Neural cell (in vitro differentiated cells): ENCODE results near the gene SAP30BP. TPM values are rescaled to one million over a fixed set of nuclear protein-coding genes. Genes with fewer than 3 reads are reported as not detected.

ENCODE experiments used
- H2AFZ ChIP-seq: fragments of 200-600, 300-800 bp; sonication (generic), shearing (Covaris generic); 2 replicates; pipeline ENCODE4 v1.6.0; 2014; ENCODE audit warnings: low read depth, mild to moderate bottlenecking, antibody characterized with exemption, low read length, moderate library complexity
- H3F3A ChIP-seq: fragments of 200-600 bp; shearing (Covaris generic); 2 replicates; pipeline ENCODE4 v1.6.1; 2016; ENCODE audit warnings: mild to moderate bottlenecking, moderate library complexity, mixed read lengths, antibody characterized with exemption, low read length; ENCODE audit not compliant: insufficient read depth, poor library complexity, severe bottlenecking
- H3K27ac ChIP-seq: fragments of 200-600, 300-800 bp; sonication (generic), shearing (Covaris generic); 2 replicates; pipeline ENCODE4 v1.5.1; 2014; ENCODE audit warnings: mild to moderate bottlenecking, low read length, moderate library complexity
- H3K27me3 ChIP-seq: fragments of 300-800, 200-600 bp; sonication (generic), shearing (Covaris generic); 2 replicates; pipeline ENCODE4 v1.6.0; 2014; ENCODE audit warnings: mild to moderate bottlenecking, low read depth, low read length, moderate library complexity; ENCODE audit not compliant: insufficient read depth
- H3K36me3 ChIP-seq: fragments of 300-800, 200-600 bp; sonication (generic), shearing (Covaris generic); 2 replicates; pipeline ENCODE4 v1.5.1; 2014; ENCODE audit warnings: mild to moderate bottlenecking, antibody characterized with exemption, low read length, moderate library complexity; ENCODE audit not compliant: insufficient read depth
- H3K4me2 ChIP-seq: fragments of 300-800, 200-600 bp; sonication (generic), shearing (Covaris generic); 2 replicates; pipeline ENCODE4 v1.6.0; 2014; ENCODE audit warnings: mild to moderate bottlenecking, low read length
- H3K4me3 ChIP-seq: fragments of 300-800, 200-600 bp; sonication (generic), shearing (Covaris generic); 2 replicates; pipeline ENCODE4 v1.5.1; 2014; ENCODE audit warnings: mild to moderate bottlenecking, low read length, moderate library complexity
- H3K79me2 ChIP-seq: fragments of 200-600 bp; shearing (Covaris generic); replicated peaks from 2 replicates; pipeline ENCODE4 v1.6.0; 2014; ENCODE audit warnings: mild to moderate bottlenecking, low read length, moderate library complexity; ENCODE audit not compliant: insufficient read depth
- H3K9ac ChIP-seq: fragments of 300-800, 200-600 bp; sonication (generic), shearing (Covaris generic); 2 replicates; pipeline ENCODE4 v1.6.1; 2016; ENCODE audit warnings: mild to moderate bottlenecking, low read length, mixed read lengths
- H3K9me2 ChIP-seq: fragments of 200-600 bp; shearing (Covaris generic); 2 replicates; pipeline ENCODE4 v1.6.1; 2016; ENCODE audit warnings: mild to moderate bottlenecking, low read length, mixed read lengths; ENCODE audit not compliant: insufficient read depth
- H3K9me3 ChIP-seq: fragments of 200-600, 300-800 bp; sonication (generic), shearing (Covaris generic); 2 replicates; pipeline ENCODE4 v1.6.1; 2016; ENCODE audit warnings: mild to moderate bottlenecking, mixed run types, low read length, moderate library complexity, mixed read lengths
- H4K20me1 ChIP-seq: fragments of 200-600 bp; shearing (Covaris generic); 2 replicates; pipeline ENCODE4 v1.6.1; 2016; ENCODE audit warnings: mild to moderate bottlenecking, mixed run types; ENCODE audit not compliant: insufficient read depth
- CTCF ChIP-seq: fragments of 450-650 bp; IDR thresholded peaks from 2 replicates; pipeline ENCODE4 v1.5.1; 2014; ENCODE audit warnings: antibody characterized with exemption, mild to moderate bottlenecking, moderate library complexity; ENCODE audit not compliant: poor library complexity, severe bottlenecking
- EP300 ChIP-seq: fragments of 450-650 bp; conservative IDR thresholded peaks from 2 replicates; pipeline ENCODE4 v1.6.1; 2014; ENCODE audit warnings: antibody characterized with exemption, mild to moderate bottlenecking, moderate library complexity; ENCODE audit not compliant: poor library complexity, severe bottlenecking
- EZH2 ChIP-seq: fragments of 200-600, 300-800 bp; shearing (Covaris generic), sonication (generic); IDR thresholded peaks from 2 replicates; pipeline ENCODE4 v1.6.1; 2014; ENCODE audit warnings: antibody characterized with exemption, low read length, borderline replicate concordance, mild to moderate bottlenecking; ENCODE audit not compliant: insufficient read depth, poor library complexity, severe bottlenecking
- MXI1 ChIP-seq: fragments of 450-650 bp; conservative IDR thresholded peaks from 2 replicates; pipeline ENCODE4 v1.6.1; 2014; ENCODE audit warnings: antibody characterized with exemption, mild to moderate bottlenecking; ENCODE audit not compliant: poor library complexity, severe bottlenecking
- POLR2AphosphoS5 ChIP-seq: IDR thresholded peaks from 2 replicates; pipeline ENCODE4 v1.6.1; 2012
- RAD21 ChIP-seq: fragments of 450-650 bp; conservative IDR thresholded peaks from 2 replicates; pipeline ENCODE4 v1.6.1; 2014; ENCODE audit warnings: antibody characterized with exemption, mild to moderate bottlenecking, moderate library complexity
- REST ChIP-seq: IDR thresholded peaks from 2 replicates; pipeline ENCODE4 v1.6.1; 2012; ENCODE audit warnings: borderline replicate concordance
- SMC3 ChIP-seq: fragments of 450-650 bp; conservative IDR thresholded peaks from 2 replicates; pipeline ENCODE4 v1.6.1; 2014; ENCODE audit warnings: antibody characterized with exemption, mild to moderate bottlenecking, moderate library complexity; ENCODE audit not compliant: poor library complexity
- TAF1 ChIP-seq: IDR thresholded peaks from 2 replicates; pipeline ENCODE4 v1.6.1; 2012; ENCODE audit warnings: low read depth
- polyA plus RNA-seq: library from polyadenylated mRNA; depleted of rRNA; stranded (reverse); fragments of >200 nt; gene quantifications from 2 replicates; pipeline ENCODE4 v1.2.3, GENCODE V29; 2014

Gene SAP30BP
- polyA plus RNA-seq, 1 donor from 2014 or later, result 156 TPM

- no peaks in the 10 kb centered on the region for H3K9me3 ChIP-seq
- no peak overlapping the region for H3K27ac ChIP-seq
- H3K4me3 ChIP-seq, result no peak overlapping the region
- H3K9me2 ChIP-seq, result no peaks in the 10 kb centered on the region
- no peak overlapping the region for H3K9ac ChIP-seq
- no peak overlapping the region for H2AFZ ChIP-seq
- TF ChIP-seq EP300 (no peak), RAD21 (no peak), POLR2AphosphoS5 (no peak), MXI1 (no peak), CTCF (no peak), TAF1 (no peak), REST (no peak), SMC3 (no peak), EZH2 (no peak)
- no peaks in the 10 kb centered on the region for H3F3A ChIP-seq
- no peaks in the 10 kb centered on the region for H4K20me1 ChIP-seq
- H3K79me2 ChIP-seq, result no peaks in the 10 kb centered on the region
- no peak overlapping the region for H3K4me2 ChIP-seq
- H3K36me3 ChIP-seq, result no peaks in the 10 kb centered on the region
- H3K27me3 ChIP-seq, result no peaks in the 10 kb centered on the region
Measured at GRCh38 chr17:75632428-75632827, 34.7 kb upstream of the SAP30BP start.

GRCh38 chr17:75632863-75633485 is 34.2 kb upstream of the SAP30BP start, which contains the start of gene SMIM5:
SMIM5 (plus strand) TSS chr17:75633434; CDS start chr17:75640202, 6,768 bp downstream.
- Histone ChIP-seq H3K36me3 (no peaks in the 10 kb centered on the region), H3K27me3 (no peaks in the 10 kb centered on the region), H3K4me3 (peak within 1 kb of the TSS; percentile 45), H3K9me3 (no peaks in the 10 kb centered on the region), H3K9ac (peak within 1 kb of the TSS; percentile 21), H2AFZ (no peak within 1 kb of the TSS), H3F3A (no peaks in the 10 kb centered on the region), H3K27ac (no peak within 1 kb of the TSS), H3K4me2 (no peak within 1 kb of the TSS), H3K79me2 (no peaks in the 10 kb centered on the region), H4K20me1 (no peaks in the 10 kb centered on the region), H3K9me2 (no peaks in the 10 kb centered on the region)
- TF ChIP-seq SMC3 (peak; percentile 79), CTCF (peak; percentile 91), RAD21 (peak; percentile 60), EZH2 (no peak)
